HG03342 (cell line): ENCODE measurements around the gene OOSP3.
"Not testable (repeated sequence)": the region's sequence is repeated elsewhere in the genome, so short reads cannot be mapped to it uniquely, and the experiment has no call there.

ENCODE experiments used
- ATAC-seq: cut with Tn5 transposase; IDR thresholded peaks from one replicate; pipeline ENCODE4 v1.9.1; 2021; ENCODE audit warnings: mild to moderate bottlenecking, moderate library complexity; ENCODE audit not compliant: unreplicated experiment

OOSP3 gene

DNA sequence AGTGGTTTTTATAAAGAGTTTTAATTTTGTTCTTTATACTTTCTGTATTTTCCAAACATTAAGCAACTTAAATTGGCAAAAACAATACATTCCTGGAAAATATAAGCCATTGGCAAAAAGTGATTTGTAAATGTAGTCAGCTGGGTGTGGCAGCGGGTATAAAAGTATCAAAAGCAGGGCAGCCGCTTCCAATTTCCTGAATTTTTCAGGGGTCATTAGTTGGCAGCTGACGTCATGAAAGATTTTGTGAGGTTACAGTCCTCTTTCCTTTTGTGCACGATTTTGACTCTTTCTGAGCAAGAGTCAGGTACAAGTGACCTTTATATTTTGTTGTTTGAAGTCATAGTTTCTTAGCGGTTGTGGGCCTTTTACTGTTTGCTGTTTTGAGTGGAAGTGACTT is at the start of gene OOSP3:
Gene OOSP3, plus strand, starts transcription at position 208 of the 400 bp plus-strand sequence. Its CDS starts 27 bp downstream, at position 235.
- ATAC-seq = no peak

DNA sequence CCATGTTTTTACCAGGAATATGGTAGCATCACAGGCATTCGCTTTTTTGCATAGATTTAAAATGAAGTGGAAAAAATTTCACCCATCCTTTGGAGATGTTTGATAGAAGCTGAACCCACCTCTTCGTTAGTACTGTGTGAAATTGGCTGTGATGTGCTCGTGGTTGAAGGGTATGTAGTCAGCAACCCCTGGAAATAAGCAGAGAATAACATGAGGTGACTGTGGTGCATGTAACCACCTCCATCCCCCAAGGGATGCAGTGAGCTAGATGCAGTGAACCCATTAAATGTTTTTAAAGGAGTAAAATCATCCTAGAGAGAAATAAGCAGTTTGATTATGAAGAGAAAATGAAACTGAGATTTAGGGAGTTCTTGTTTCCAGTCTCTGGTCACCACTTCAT is 49.2 kb upstream of the OOSP3 start:
- no peak for ATAC-seq

- no peak for ATAC-seq
These were observed 45.0 kb upstream of the OOSP3 start for GRCh38 chr11:59833602-59834001.

GRCh38 chr11:59839615-59840014 is 39.0 kb upstream of the OOSP3 start:
- no peak for ATAC-seq

DNA sequence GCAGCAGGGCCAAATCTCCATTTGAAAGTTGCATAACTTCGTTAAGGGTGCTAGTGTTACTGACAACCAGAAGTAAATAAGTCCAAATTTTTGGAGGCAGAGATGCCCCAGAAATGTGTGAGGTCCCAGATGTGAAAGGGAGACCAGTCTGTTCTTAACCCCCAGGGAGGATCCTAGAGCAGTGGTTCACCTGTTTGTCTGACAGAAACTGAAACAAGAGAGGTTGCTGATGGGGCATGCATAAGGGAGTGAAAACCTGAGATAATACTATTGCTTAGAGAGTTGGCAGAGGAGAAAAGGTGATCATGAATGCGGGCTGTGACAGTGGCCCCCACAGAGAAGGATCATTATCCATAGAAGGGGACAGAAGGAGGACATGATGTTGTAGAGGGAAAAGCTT is 37.1 kb upstream of the OOSP3 start:
- ATAC-seq = no peak

GRCh38 chr11:59842316-59842715 is 36.3 kb upstream of the OOSP3 start:
- no peak for ATAC-seq

DNA sequence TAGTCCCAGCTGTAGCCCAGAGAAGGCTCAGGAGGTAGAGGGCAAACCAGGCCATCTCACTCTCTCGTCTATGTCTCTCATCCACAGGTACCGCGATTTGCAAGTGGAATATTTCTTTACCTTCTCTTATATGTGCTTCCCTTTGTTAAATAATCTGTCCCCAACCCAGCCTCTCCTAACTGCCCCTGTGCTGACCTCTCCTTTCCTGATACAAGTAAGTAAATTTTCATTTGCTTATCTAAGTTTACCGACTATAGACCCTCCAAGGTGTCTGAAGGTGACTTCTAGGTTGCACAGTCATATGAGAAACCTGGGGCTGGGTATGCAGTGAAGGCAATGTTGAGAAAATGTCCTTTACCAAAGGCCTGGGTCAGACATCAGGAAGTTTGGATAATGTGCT is 33.2 kb upstream of the OOSP3 start, which contains the start of gene CBLIF:
Gene CBLIF, minus strand, starts transcription at position 101 of the 400 bp plus-strand sequence. Its CDS starts 46 bp downstream, at position 55.
- ATAC-seq = no peak

- ATAC-seq = no peak
These were observed 32.0 kb upstream of the OOSP3 start for GRCh38 chr11:59846556-59846955.

GRCh38 chr11:59847626-59848025 is 31.0 kb upstream of the OOSP3 start:
- ATAC-seq = no peak

GRCh38 chr11:59848439-59848838 is 30.1 kb upstream of the OOSP3 start:
- not testable (repeated sequence) for ATAC-seq

DNA sequence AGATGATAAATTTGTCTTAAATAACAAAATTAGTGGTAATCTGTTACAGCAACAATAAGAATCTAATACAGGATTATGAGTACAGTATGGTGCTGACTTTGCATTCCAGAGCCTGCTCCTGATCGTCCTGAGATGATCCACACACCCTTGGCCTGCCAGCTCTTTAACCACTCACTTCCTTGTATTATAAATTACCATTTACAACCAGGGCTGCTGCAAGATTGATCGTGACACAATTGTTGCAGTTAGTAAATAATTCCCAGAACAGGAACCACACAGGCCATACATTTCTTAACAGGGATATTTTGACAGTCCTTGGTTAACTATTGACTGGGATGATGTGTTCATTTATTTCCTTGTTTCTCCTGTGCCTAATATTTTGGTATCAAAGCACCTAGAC is 29.5 kb upstream of the OOSP3 start:
- ATAC-seq = no peak

DNA sequence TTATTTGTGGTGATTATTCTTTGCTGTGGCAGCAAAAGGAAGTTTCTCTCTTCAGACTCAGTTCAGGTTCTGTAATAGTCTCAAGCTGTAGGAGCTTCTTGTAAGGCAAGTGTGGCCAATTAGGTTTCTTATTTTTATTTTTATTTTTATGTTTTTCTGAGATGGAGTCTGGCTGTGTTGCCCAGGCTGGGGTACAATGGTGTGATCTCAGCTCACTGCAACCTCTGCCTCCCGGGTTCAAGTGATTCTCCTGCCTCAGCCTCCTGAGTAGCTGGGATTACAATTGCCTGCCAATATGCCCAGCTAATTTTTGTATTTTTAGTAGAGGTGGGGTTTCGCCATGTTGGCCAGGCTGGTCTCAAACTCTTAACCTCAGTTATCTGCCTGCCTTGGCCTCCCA is 29.0 kb upstream of the OOSP3 start:
- ATAC-seq = not testable (repeated sequence)

DNA sequence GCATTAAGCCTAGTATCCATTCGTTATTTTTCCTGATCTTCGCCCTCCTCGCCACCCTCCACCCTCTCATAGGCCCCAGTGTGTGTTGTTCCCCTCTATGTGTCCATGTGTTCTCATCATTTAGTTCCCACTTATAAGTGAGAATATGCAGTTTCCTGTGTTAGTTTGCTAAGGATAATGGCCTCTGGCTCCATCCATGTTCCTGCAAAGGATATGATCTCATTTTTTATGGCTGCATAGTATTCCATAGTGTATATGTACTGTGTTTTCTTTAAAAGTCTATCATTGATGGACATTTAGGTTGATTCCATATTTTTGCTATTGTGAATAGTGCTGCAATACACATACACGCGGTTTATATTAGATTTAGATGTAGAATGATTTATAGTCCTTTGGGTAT is 27.2 kb upstream of the OOSP3 start:
- not testable (repeated sequence) for ATAC-seq

DNA sequence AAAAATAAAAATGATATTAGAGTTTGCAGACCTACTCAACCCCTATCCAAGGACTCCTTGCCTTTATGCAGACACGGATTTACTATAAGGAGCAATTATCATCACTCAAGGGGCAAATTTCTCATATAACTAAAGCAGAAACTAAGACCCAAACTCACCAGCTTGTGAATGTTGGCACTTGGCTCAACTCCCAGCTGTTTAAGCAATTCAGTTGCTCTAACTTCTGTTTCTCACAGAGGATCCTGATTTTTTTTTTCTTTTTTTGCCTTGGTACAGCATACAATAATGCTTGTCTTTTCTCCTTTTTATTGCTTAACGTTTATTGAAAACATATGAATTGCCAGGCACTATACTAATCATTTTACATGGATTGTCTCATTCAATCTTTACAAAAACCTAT is 23.7 kb upstream of the OOSP3 start:
- ATAC-seq = no peak

GRCh38 chr11:59857439-59858434 is 20.8 kb upstream of the OOSP3 start:
- no peak for ATAC-seq

- ATAC-seq = no peak
These were observed 18.9 kb upstream of the OOSP3 start for GRCh38 chr11:59859673-59860072.

- no peak for ATAC-seq
These were observed 16.3 kb upstream of the OOSP3 start for GRCh38 chr11:59862252-59862651.

- no peak for ATAC-seq
These were observed 13.6 kb upstream of the OOSP3 start for GRCh38 chr11:59865031-59865430.

DNA sequence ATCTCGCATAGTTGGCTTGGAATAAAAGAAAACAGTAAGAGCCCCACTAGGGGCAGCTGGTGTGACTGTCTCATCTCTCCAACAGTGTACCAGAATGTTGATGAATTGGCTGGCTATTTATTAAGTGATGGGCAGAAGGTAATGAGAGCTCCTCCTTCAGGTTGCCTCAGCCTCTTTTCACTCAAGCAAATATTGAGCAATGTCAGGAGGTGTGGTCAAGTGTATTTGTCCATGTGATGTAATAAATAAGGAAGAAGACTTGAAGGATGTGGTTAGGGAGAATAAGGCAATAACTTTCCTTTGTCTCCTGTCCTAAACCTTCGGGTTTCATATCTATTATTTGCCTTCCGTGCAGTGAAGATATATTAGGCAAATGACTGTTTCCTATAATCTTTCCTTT is 12.2 kb upstream of the OOSP3 start, which contains the start of gene TCN1:
Gene TCN1, minus strand, starts transcription at position 91 of the 400 bp plus-strand sequence. Its CDS starts 17 bp downstream, at position 74.
- ATAC-seq = no peak

GRCh38 chr11:59866836-59867235 is 11.7 kb upstream of the OOSP3 start:
- no peak for ATAC-seq

DNA sequence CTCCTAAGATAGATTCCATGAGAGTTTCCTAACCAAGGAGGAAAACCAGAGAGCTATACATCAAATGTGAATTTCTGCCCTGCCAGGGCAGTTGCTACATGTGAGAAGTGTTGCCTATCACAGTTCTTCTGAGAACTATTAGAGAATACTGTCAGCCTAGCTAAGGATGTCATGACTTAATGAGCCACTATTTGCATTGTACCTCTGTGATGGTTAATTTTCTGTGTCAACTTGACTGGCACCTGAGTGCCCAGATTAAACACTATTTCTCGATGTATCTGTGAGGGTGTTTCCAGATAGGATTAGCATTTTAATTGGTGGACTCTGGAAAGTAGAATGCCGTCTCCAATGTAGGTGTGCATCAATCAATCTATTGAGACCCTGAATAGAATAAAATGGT is 10.6 kb upstream of the OOSP3 start:
- no peak for ATAC-seq

DNA sequence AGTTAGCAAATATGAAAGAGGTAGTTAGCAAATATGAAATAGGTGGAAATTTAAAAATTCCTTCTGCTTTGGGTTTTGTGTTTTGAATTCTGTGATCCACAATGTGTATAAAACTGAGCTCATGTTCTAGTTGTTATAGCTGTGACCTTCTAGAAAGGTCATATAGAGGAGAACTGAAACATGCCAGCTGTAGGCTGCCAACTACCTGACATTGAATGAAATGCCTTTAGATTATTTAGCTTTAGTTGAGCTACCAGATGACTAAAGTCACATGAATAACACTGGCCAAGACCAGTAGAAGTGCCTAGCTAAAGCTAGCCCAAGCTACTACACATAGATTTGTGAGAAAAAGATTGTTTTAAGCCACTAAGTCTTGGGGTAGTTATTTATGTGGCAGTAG is 6.5 kb upstream of the OOSP3 start:
- no peak for ATAC-seq
